ENCODE measurements around the gene SPATA17. TPM values are rescaled to one million over a fixed set of nuclear protein-coding genes. Genes with fewer than 3 reads are reported as not detected.

SPATA17 gene
- 0.15 and 0.84 TPM in 2 replicates for total RNA-seq

GRCh38 chr1:217630711-217631591 is at the start of gene SPATA17, which contains the start of gene GPATCH2:
SPATA17 (plus strand) TSS chr1:217631344; CDS start chr1:217631379, 35 bp downstream.
GPATCH2 (minus strand) TSS chr1:217631090; CDS start chr1:217630971, 119 bp downstream.

Other genes starting within 250 kb of the SPATA17 start
- 5.8 and 7.7 TPM in 2 replicates for gene GPATCH2, start 254 bp upstream of the SPATA17 start, total RNA-seq